ENCODE data around the gene VPS37C.
A peak's percentile ranks its signal among the peaks of the same experiment; 100 is the strongest.

The VPS37C gene

GRCh38 chr11:61120706-61121191, 40.5 kb downstream of the VPS37C start:
- no peaks in the 10 kb centered on the region for H3K36me3 Mint-ChIP-seq (ENCODE audit: low read depth)
- no peak for TF ChIP-seq CTCF (IDR thresholded peaks at IDR 0.05)
- no peak for DNase-seq
- H3K4me3 Mint-ChIP-seq, result no peak overlapping the region
- no peaks in the 10 kb centered on the region for H3K27me3 Mint-ChIP-seq (ENCODE audit: low read depth, poor library complexity)
- peak overlapping the region; percentile 54 for H3K27ac Mint-ChIP-seq
- H3K4me1 Mint-ChIP-seq, result peaks cover 59% of the 10 kb centered on the region
- no peaks in the 10 kb centered on the region for H3K9me3 Mint-ChIP-seq

- no peak for TF ChIP-seq CTCF (IDR thresholded peaks at IDR 0.05)
- Mint-ChIP-seq H3K36me3 (ENCODE audit: low read depth) (no peaks in the 10 kb centered on the region), H3K27ac (peak overlapping the region; percentile 71), H3K9me3 (no peaks in the 10 kb centered on the region), H3K4me1 (peaks cover 59% of the 10 kb centered on the region), H3K4me3 (no peak overlapping the region), H3K27me3 (ENCODE audit: low read depth, poor library complexity) (no peaks in the 10 kb centered on the region)
- no peak for DNase-seq
Measured at GRCh38 chr11:61120099-61120705, 41.0 kb downstream of the VPS37C start.

GRCh38 chr11:61119571-61119970, 41.7 kb downstream of the VPS37C start:
- Mint-ChIP-seq H3K36me3 (ENCODE audit: low read depth) (no peaks in the 10 kb centered on the region), H3K4me3 (no peak overlapping the region), H3K27ac (no peak overlapping the region), H3K4me1 (peaks cover 59% of the 10 kb centered on the region), H3K27me3 (ENCODE audit: low read depth, poor library complexity) (no peaks in the 10 kb centered on the region), H3K9me3 (no peaks in the 10 kb centered on the region)
- no peak for DNase-seq
- no peak for TF ChIP-seq CTCF (IDR thresholded peaks at IDR 0.05)

GRCh38 chr11:61119055-61119454, 42.2 kb downstream of the VPS37C start:
- Mint-ChIP-seq H3K36me3 (ENCODE audit: low read depth) (no peaks in the 10 kb centered on the region), H3K4me3 (no peak overlapping the region), H3K27ac (no peak overlapping the region), H3K4me1 (peaks cover 55% of the 10 kb centered on the region), H3K27me3 (ENCODE audit: low read depth, poor library complexity) (no peaks in the 10 kb centered on the region), H3K9me3 (no peaks in the 10 kb centered on the region)
- no peak for DNase-seq
- TF ChIP-seq CTCF (IDR thresholded peaks at IDR 0.05), result no peak

- Mint-ChIP-seq H3K36me3 (ENCODE audit: low read depth) (no peaks in the 10 kb centered on the region), H3K4me1 (peaks cover 52% of the 10 kb centered on the region), H3K9me3 (no peaks in the 10 kb centered on the region), H3K27ac (no peak overlapping the region), H3K4me3 (no peak overlapping the region), H3K27me3 (ENCODE audit: low read depth, poor library complexity) (peaks cover 4% of the 10 kb centered on the region)
- DNase-seq, result no peak
- TF ChIP-seq CTCF (IDR thresholded peaks at IDR 0.05), result no peak
Measured at GRCh38 chr11:61118406-61118805, 42.8 kb downstream of the VPS37C start.

GRCh38 chr11:61118004-61118403, 43.2 kb downstream of the VPS37C start:
- peaks cover 4% of the 10 kb centered on the region for H3K27me3 Mint-ChIP-seq (ENCODE audit: low read depth, poor library complexity)
- DNase-seq, result no peak
- no peaks in the 10 kb centered on the region for H3K9me3 Mint-ChIP-seq
- no peak overlapping the region for H3K4me3 Mint-ChIP-seq
- peaks cover 52% of the 10 kb centered on the region for H3K4me1 Mint-ChIP-seq
- H3K36me3 Mint-ChIP-seq (ENCODE audit: low read depth), result no peaks in the 10 kb centered on the region
- no peak overlapping the region for H3K27ac Mint-ChIP-seq
- no peak for TF ChIP-seq CTCF (IDR thresholded peaks at IDR 0.05)

Data from nephron progenitor cell (in vitro differentiated cells).